ENCODE results near the gene DNAH11.
"Not testable (repeated sequence)": the region's sequence is repeated elsewhere in the genome, so short reads cannot be mapped to it uniquely, and the experiment has no call there.

The DNAH11 gene

GRCh38 chr7:21717323-21717722 lies 174.5 kb downstream of the DNAH11 start:
- Histone ChIP-seq H3K4me1 (ENCODE audit: control insufficient read depth, insufficient read depth, low read length) (no peaks in the 10 kb centered on the region), H3K36me3 (ENCODE audit: control insufficient read depth, insufficient read depth, low read length) (no peaks in the 10 kb centered on the region), H3K4me3 (ENCODE audit: low read depth, low read length) (no peak overlapping the region), H3K27me3 (ENCODE audit: control insufficient read depth, insufficient read depth, low read length) (no peaks in the 10 kb centered on the region), H3K27ac (ENCODE audit: low read depth, low read length) (no peak overlapping the region), H3K9ac (ENCODE audit: low read depth, low read length) (no peak overlapping the region), H3K9me3 (ENCODE audit: control insufficient read depth, insufficient read depth, low read length) (no peaks in the 10 kb centered on the region)

- Histone ChIP-seq H3K27ac (ENCODE audit: low read depth, low read length) (no peak overlapping the region), H3K9me3 (ENCODE audit: control insufficient read depth, insufficient read depth, low read length) (no peaks in the 10 kb centered on the region), H3K27me3 (ENCODE audit: control insufficient read depth, insufficient read depth, low read length) (no peaks in the 10 kb centered on the region)
These were observed 175.6 kb downstream of the DNAH11 start for GRCh38 chr7:21718391-21718790.

GRCh38 chr7:21719846-21720245 lies 177.0 kb downstream of the DNAH11 start:
- Histone ChIP-seq H3K4me1 (ENCODE audit: control insufficient read depth, insufficient read depth, low read length) (no peaks in the 10 kb centered on the region), H3K9me3 (ENCODE audit: control insufficient read depth, insufficient read depth, low read length) (no peaks in the 10 kb centered on the region), H3K36me3 (ENCODE audit: control insufficient read depth, insufficient read depth, low read length) (no peaks in the 10 kb centered on the region), H3K9ac (ENCODE audit: low read depth, low read length) (no peak overlapping the region), H3K4me3 (ENCODE audit: low read depth, low read length) (no peak overlapping the region), H3K27ac (ENCODE audit: low read depth, low read length) (no peak overlapping the region), H3K27me3 (ENCODE audit: control insufficient read depth, insufficient read depth, low read length) (no peaks in the 10 kb centered on the region)

More at GRCh38 chr7:21718391-21718790, 175.6 kb downstream of the DNAH11 start:
- no peak overlapping the region for H3K4me3 ChIP-seq (ENCODE audit: low read depth, low read length)
- no peaks in the 10 kb centered on the region for H3K36me3 ChIP-seq (ENCODE audit: control insufficient read depth, insufficient read depth, low read length)
- no peak overlapping the region for H3K9ac ChIP-seq (ENCODE audit: low read depth, low read length)
- H3K4me1 ChIP-seq (ENCODE audit: control insufficient read depth, insufficient read depth, low read length): no peaks in the 10 kb centered on the region

DNA sequence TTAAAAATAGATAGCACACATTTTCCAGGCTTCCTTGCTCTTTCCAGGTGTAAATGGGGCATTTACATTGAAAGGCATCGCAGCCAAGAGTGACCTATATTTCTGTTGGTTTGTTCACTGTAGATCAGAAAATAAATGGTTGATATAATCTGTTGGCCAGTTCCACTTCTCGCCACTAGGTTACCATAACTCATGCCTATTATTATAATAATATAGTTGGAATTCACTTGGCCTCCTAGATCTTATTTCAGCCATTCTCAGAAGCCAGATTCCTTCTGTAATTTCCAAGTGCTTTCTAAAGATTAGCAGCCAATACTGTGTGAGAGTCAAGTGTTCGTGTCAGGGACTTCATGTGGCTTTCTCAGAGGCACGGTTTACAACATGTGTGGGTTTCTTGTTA lies 179.5 kb downstream of the DNAH11 start:
- Histone ChIP-seq H3K27me3 (ENCODE audit: control insufficient read depth, insufficient read depth, low read length) (no peaks in the 10 kb centered on the region), H3K4me3 (ENCODE audit: low read depth, low read length) (no peak overlapping the region), H3K27ac (ENCODE audit: low read depth, low read length) (no peak overlapping the region), H3K36me3 (ENCODE audit: control insufficient read depth, insufficient read depth, low read length) (no peaks in the 10 kb centered on the region), H3K9ac (ENCODE audit: low read depth, low read length) (no peak overlapping the region), H3K4me1 (ENCODE audit: control insufficient read depth, insufficient read depth, low read length) (no peaks in the 10 kb centered on the region), H3K9me3 (ENCODE audit: control insufficient read depth, insufficient read depth, low read length) (no peaks in the 10 kb centered on the region)

- no peaks in the 10 kb centered on the region for H3K9me3 ChIP-seq (ENCODE audit: control insufficient read depth, insufficient read depth, low read length)
- no peak overlapping the region for H3K27ac ChIP-seq (ENCODE audit: low read depth, low read length)
- no peaks in the 10 kb centered on the region for H3K27me3 ChIP-seq (ENCODE audit: control insufficient read depth, insufficient read depth, low read length)
- no peak overlapping the region for H3K4me3 ChIP-seq (ENCODE audit: low read depth, low read length)
- no peaks in the 10 kb centered on the region for H3K36me3 ChIP-seq (ENCODE audit: control insufficient read depth, insufficient read depth, low read length)
- no peak overlapping the region for H3K9ac ChIP-seq (ENCODE audit: low read depth, low read length)
- no peaks in the 10 kb centered on the region for H3K4me1 ChIP-seq (ENCODE audit: control insufficient read depth, insufficient read depth, low read length)
These were observed 181.7 kb downstream of the DNAH11 start for GRCh38 chr7:21724562-21724961.

GRCh38 chr7:21730399-21730798 lies 187.6 kb downstream of the DNAH11 start:
- Histone ChIP-seq H3K27ac (ENCODE audit: low read depth, low read length) (no peak overlapping the region), H3K27me3 (ENCODE audit: control insufficient read depth, insufficient read depth, low read length) (no peaks in the 10 kb centered on the region), H3K4me1 (ENCODE audit: control insufficient read depth, insufficient read depth, low read length) (no peaks in the 10 kb centered on the region), H3K9me3 (ENCODE audit: control insufficient read depth, insufficient read depth, low read length) (no peaks in the 10 kb centered on the region), H3K9ac (ENCODE audit: low read depth, low read length) (no peak overlapping the region), H3K4me3 (ENCODE audit: low read depth, low read length) (no peak overlapping the region), H3K36me3 (ENCODE audit: control insufficient read depth, insufficient read depth, low read length) (no peaks in the 10 kb centered on the region)

DNA sequence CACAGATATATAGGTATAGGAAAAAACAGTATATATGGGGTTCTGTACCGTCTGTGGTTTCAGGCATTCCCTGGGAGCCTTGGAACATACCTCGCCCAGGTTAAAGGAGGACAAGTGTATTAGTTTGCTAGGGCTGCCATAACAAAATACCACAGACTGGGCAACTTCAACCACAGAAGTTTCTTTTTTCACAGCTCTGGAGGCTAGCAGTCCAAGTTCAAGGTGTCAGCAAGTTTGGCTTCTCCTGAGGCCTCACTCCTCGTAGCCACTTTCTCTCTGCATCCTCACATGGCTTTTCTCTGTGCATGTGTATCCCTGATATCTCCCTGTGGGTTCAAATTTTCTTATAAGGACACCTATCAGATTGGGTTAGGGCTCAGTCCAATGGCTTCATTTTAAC lies 189.1 kb downstream of the DNAH11 start:
- Histone ChIP-seq H3K4me1 (ENCODE audit: control insufficient read depth, insufficient read depth, low read length) (no peaks in the 10 kb centered on the region), H3K27me3 (ENCODE audit: control insufficient read depth, insufficient read depth, low read length) (no peaks in the 10 kb centered on the region), H3K27ac (ENCODE audit: low read depth, low read length) (no peak overlapping the region), H3K9me3 (ENCODE audit: control insufficient read depth, insufficient read depth, low read length) (no peaks in the 10 kb centered on the region), H3K4me3 (ENCODE audit: low read depth, low read length) (no peak overlapping the region), H3K36me3 (ENCODE audit: control insufficient read depth, insufficient read depth, low read length) (no peaks in the 10 kb centered on the region), H3K9ac (ENCODE audit: low read depth, low read length) (no peak overlapping the region)

DNA sequence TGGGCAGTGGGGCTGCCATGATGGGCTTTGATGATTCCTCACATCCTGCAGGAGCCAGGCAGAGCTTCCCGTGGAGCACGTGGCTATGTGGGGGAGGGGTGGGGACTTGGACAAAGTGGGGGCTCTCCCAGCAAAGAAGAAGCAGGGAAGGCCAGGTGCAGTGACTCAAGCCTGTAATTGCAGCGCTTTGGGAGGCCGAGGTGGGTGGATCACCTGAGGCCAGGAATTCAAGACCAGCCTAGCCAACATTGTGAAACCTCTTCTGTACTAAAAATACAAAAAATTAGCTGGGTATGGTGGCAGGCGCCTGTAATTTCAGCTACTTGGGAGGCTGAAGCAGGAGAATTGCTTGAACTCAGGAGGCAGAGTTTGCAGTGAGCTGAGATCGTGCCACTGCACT lies 190.1 kb downstream of the DNAH11 start:
- H3K36me3 ChIP-seq (ENCODE audit: control insufficient read depth, insufficient read depth, low read length); H3K27me3 ChIP-seq (ENCODE audit: control insufficient read depth, insufficient read depth, low read length); H3K27ac ChIP-seq (ENCODE audit: low read depth, low read length); H3K4me3 ChIP-seq (ENCODE audit: low read depth, low read length); H3K4me1 ChIP-seq (ENCODE audit: control insufficient read depth, insufficient read depth, low read length); H3K9ac ChIP-seq (ENCODE audit: low read depth, low read length); H3K9me3 ChIP-seq (ENCODE audit: control insufficient read depth, insufficient read depth, low read length): not testable (repeated sequence)

DNA sequence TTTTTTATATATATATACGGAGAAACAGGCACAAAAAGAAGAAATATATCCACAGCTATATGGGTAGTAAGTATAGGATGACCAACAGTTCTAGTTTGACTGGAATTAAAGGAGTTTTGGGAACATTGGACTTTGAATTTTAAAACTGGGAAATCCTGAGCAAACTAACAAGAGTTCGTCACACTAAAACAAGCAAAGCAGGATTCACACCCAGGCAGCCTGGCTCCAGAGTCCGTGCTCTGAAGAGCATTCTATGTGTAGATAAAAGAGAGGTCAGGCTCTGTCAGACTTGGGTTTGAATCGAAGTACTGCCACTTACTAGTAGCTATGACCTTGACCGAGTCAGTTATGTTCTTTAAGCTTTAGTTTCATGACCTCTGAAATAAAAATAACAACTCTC lies 191.0 kb downstream of the DNAH11 start:
- H3K9ac ChIP-seq (ENCODE audit: low read depth, low read length): no peak overlapping the region
- H3K9me3 ChIP-seq (ENCODE audit: control insufficient read depth, insufficient read depth, low read length): no peaks in the 10 kb centered on the region
- H3K27me3 ChIP-seq (ENCODE audit: control insufficient read depth, insufficient read depth, low read length): no peaks in the 10 kb centered on the region
- no peak overlapping the region for H3K4me3 ChIP-seq (ENCODE audit: low read depth, low read length)
- H3K36me3 ChIP-seq (ENCODE audit: control insufficient read depth, insufficient read depth, low read length): no peaks in the 10 kb centered on the region
- no peak overlapping the region for H3K27ac ChIP-seq (ENCODE audit: low read depth, low read length)
- no peaks in the 10 kb centered on the region for H3K4me1 ChIP-seq (ENCODE audit: control insufficient read depth, insufficient read depth, low read length)

- Histone ChIP-seq H3K27me3 (ENCODE audit: control insufficient read depth, insufficient read depth, low read length) (no peaks in the 10 kb centered on the region), H3K4me3 (ENCODE audit: low read depth, low read length) (no peak overlapping the region), H3K27ac (ENCODE audit: low read depth, low read length) (no peak overlapping the region), H3K9ac (ENCODE audit: low read depth, low read length) (no peak overlapping the region), H3K9me3 (ENCODE audit: control insufficient read depth, insufficient read depth, low read length) (no peaks in the 10 kb centered on the region), H3K36me3 (ENCODE audit: control insufficient read depth, insufficient read depth, low read length) (no peaks in the 10 kb centered on the region), H3K4me1 (ENCODE audit: control insufficient read depth, insufficient read depth, low read length) (no peaks in the 10 kb centered on the region)
These were observed 200.7 kb downstream of the DNAH11 start for GRCh38 chr7:21743493-21743892.

DNA sequence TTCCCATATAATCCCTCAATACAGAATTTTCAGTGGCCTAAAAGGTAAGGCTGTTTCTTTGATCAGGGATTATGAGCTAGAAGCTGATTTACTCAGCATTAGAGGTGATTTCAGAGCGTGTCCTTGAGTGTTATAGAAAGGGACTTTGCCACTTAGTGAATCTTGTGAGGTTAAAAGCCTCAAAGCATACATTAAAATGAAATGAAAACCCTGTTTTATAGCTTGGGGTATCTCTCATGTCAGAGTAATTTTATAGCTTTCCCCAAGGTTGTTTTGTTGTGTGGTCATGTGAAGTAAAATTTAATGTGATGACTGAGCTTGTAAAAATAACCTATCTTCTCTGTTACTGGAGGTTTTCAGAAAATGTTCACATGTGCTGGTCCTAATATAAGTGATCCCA lies 204.1 kb downstream of the DNAH11 start:
- no peaks in the 10 kb centered on the region for H3K36me3 ChIP-seq (ENCODE audit: control insufficient read depth, insufficient read depth, low read length)

GRCh38 chr7:21747806-21748205 lies 205.0 kb downstream of the DNAH11 start:
- H3K36me3 ChIP-seq (ENCODE audit: control insufficient read depth, insufficient read depth, low read length): no peaks in the 10 kb centered on the region
- H3K9me3 ChIP-seq (ENCODE audit: control insufficient read depth, insufficient read depth, low read length): no peaks in the 10 kb centered on the region
- peaks cover 9% of the 10 kb centered on the region for H3K4me1 ChIP-seq (ENCODE audit: control insufficient read depth, insufficient read depth, low read length)
- H3K27ac ChIP-seq (ENCODE audit: low read depth, low read length): peak overlapping the region; percentile 22
- H3K4me3 ChIP-seq (ENCODE audit: low read depth, low read length): no peak overlapping the region
- H3K9ac ChIP-seq (ENCODE audit: low read depth, low read length): no peak overlapping the region
- no peaks in the 10 kb centered on the region for H3K27me3 ChIP-seq (ENCODE audit: control insufficient read depth, insufficient read depth, low read length)

More for the DNA sequence above, 204.1 kb downstream of the DNAH11 start:
- Histone ChIP-seq H3K27me3 (ENCODE audit: control insufficient read depth, insufficient read depth, low read length) (no peaks in the 10 kb centered on the region), H3K4me1 (ENCODE audit: control insufficient read depth, insufficient read depth, low read length) (peaks cover 9% of the 10 kb centered on the region), H3K9ac (ENCODE audit: low read depth, low read length) (no peak overlapping the region), H3K27ac (ENCODE audit: low read depth, low read length) (no peak overlapping the region), H3K9me3 (ENCODE audit: control insufficient read depth, insufficient read depth, low read length) (no peaks in the 10 kb centered on the region), H3K4me3 (ENCODE audit: low read depth, low read length) (no peak overlapping the region)
